ENCODE measurements around the gene RUNX3. TPM values are rescaled to one million over a fixed set of nuclear protein-coding genes. Genes with fewer than 3 reads are reported as not detected.

RUNX3 gene
- total RNA-seq, 1 experiment from 2014 or later, result 1.5 TPM

DNA sequence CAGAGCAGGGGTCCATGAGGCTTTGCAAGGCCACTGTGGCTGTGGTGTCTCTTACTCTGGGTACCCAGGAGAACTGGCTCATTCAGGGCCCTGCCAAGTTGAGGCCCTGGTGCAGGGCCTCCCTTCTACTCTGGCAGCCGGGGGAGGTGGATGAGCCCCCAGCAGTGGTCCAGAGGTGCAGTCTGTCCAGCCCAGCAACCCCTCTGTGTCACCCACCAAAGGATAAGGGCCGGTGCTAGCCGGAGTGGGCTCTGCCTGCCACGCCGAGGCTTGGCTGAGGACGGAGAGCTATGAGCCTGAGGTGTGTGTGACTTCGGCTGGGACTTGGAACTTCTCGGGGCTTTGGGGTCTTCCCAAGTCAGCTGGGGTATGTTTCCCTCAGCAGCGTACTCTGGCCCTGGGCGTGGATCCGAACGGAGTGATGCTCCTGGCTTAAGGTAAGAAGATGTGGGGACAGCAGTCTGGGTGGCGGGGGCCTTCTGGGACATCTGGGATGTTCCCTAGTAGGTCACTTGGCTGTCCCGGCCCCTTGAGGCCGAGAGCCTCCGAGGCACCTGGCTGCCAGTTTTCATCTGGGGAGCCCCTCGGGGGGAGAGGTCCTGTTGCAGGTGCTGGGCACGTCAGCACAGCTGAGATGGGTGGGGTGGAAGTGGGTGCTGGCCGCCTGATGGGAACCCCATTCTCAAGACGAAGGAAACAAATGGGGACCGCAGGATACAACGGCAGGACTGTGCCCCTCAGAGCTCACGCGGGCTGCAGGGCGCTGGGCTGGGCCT, 25.9 kb downstream of the RUNX3 start (continued):
- no peak for TF ChIP-seq ZNF317 (CRISPR knock-in tag; IDR thresholded peaks at IDR 0.05; ENCODE audit: borderline replicate concordance, low read depth)
- no peak for TF ChIP-seq CREB1 (CRISPR knock-in tag; IDR thresholded peaks at IDR 0.05)
- TF ChIP-seq JAZF1 (CRISPR knock-in tag; IDR thresholded peaks at IDR 0.05), result no peak
- TF ChIP-seq ZNF121 (CRISPR knock-in tag; IDR thresholded peaks at IDR 0.05), result no peak
- TF ChIP-seq SMAD4 (CRISPR knock-in tag; IDR thresholded peaks at IDR 0.05), result no peak
- TF ChIP-seq ZNF138 (CRISPR knock-in tag; conservative IDR thresholded peaks at IDR 0.05), result no peak
- TF ChIP-seq, protein P1, sequence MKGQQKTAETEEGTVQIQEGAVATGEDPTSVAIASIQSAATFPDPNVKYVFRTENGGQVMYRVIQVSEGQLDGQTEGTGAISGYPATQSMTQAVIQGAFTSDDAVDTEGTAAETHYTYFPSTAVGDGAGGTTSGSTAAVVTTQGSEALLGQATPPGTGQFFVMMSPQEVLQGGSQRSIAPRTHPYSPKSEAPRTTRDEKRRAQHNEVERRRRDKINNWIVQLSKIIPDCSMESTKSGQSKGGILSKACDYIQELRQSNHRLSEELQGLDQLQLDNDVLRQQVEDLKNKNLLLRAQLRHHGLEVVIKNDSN (CRISPR knock-in tag; IDR thresholded peaks at IDR 0.05), result no peak
- TF ChIP-seq EMX1 (CRISPR knock-in tag; IDR thresholded peaks at IDR 0.05), result no peak
- TF ChIP-seq, protein P2, sequence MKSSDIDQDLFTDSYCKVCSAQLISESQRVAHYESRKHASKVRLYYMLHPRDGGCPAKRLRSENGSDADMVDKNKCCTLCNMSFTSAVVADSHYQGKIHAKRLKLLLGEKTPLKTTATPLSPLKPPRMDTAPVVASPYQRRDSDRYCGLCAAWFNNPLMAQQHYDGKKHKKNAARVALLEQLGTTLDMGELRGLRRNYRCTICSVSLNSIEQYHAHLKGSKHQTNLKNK (CRISPR knock-in tag; IDR thresholded peaks at IDR 0.05), result no peak
- TF ChIP-seq, protein P3, sequence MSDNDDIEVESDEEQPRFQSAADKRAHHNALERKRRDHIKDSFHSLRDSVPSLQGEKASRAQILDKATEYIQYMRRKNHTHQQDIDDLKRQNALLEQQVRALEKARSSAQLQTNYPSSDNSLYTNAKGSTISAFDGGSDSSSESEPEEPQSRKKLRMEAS (CRISPR knock-in tag; IDR thresholded peaks at IDR 0.05), result no peak

DNA sequence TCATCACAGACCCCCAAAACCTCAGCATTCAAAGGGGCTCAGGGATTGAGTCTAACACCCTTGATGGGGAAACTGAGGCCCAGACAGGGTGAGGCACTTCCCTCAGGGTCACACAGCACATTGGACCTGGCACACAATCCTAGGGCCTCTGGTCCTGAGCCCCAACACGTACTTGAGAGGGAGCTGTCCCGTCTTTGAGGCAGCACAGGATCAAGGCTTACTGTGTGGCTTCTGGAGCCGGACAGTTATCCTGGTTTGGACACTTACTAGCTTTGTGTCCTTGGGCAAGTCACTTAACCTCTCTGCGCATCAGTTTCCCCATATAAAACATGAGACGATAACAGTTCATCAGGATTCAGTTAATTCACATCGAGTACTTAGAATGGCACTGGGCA, 26.5 kb downstream of the RUNX3 start:
- H3K36me3 Mint-ChIP-seq, result no peaks in the 10 kb centered on the region
- H3K27ac Mint-ChIP-seq, result no peak overlapping the region
- no peak for DNase-seq (ENCODE audit: low spot score)
- POLR2A ChIA-PET, result no interaction called here
- TF ChIP-seq KAT7 (CRISPR knock-in tag; IDR thresholded peaks at IDR 0.05; ENCODE audit: borderline replicate concordance) (no peak), TEAD4 (CRISPR knock-in tag; IDR thresholded peaks at IDR 0.05) (no peak), ZNF396 (CRISPR knock-in tag; IDR thresholded peaks at IDR 0.05; ENCODE audit: borderline replicate concordance) (no peak), RELA (CRISPR knock-in tag; IDR thresholded peaks at IDR 0.05; ENCODE audit: borderline replicate concordance) (no peak), OVOL2 (CRISPR knock-in tag; IDR thresholded peaks at IDR 0.05; ENCODE audit: borderline replicate concordance) (no peak)
- TF ChIP-seq, protein P4, sequence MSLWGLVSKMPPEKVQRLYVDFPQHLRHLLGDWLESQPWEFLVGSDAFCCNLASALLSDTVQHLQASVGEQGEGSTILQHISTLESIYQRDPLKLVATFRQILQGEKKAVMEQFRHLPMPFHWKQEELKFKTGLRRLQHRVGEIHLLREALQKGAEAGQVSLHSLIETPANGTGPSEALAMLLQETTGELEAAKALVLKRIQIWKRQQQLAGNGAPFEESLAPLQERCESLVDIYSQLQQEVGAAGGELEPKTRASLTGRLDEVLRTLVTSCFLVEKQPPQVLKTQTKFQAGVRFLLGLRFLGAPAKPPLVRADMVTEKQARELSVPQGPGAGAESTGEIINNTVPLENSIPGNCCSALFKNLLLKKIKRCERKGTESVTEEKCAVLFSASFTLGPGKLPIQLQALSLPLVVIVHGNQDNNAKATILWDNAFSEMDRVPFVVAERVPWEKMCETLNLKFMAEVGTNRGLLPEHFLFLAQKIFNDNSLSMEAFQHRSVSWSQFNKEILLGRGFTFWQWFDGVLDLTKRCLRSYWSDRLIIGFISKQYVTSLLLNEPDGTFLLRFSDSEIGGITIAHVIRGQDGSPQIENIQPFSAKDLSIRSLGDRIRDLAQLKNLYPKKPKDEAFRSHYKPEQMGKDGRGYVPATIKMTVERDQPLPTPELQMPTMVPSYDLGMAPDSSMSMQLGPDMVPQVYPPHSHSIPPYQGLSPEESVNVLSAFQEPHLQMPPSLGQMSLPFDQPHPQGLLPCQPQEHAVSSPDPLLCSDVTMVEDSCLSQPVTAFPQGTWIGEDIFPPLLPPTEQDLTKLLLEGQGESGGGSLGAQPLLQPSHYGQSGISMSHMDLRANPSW (CRISPR knock-in tag; conservative IDR thresholded peaks at IDR 0.05; ENCODE audit: low read depth), result no peak
- TF ChIP-seq, protein P5, sequence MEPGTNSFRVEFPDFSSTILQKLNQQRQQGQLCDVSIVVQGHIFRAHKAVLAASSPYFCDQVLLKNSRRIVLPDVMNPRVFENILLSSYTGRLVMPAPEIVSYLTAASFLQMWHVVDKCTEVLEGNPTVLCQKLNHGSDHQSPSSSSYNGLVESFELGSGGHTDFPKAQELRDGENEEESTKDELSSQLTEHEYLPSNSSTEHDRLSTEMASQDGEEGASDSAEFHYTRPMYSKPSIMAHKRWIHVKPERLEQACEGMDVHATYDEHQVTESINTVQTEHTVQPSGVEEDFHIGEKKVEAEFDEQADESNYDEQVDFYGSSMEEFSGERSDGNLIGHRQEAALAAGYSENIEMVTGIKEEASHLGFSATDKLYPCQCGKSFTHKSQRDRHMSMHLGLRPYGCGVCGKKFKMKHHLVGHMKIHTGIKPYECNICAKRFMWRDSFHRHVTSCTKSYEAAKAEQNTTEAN (CRISPR knock-in tag; IDR thresholded peaks at IDR 0.05), result no peak
- TF ChIP-seq, protein P6, sequence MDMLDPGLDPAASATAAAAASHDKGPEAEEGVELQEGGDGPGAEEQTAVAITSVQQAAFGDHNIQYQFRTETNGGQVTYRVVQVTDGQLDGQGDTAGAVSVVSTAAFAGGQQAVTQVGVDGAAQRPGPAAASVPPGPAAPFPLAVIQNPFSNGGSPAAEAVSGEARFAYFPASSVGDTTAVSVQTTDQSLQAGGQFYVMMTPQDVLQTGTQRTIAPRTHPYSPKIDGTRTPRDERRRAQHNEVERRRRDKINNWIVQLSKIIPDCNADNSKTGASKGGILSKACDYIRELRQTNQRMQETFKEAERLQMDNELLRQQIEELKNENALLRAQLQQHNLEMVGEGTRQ (CRISPR knock-in tag; IDR thresholded peaks at IDR 0.05), result no peak
- peaks cover 7% of the 10 kb centered on the region for H3K4me1 Mint-ChIP-seq
- no peak for ATAC-seq
- no peaks in the 10 kb centered on the region for H3K9me3 Mint-ChIP-seq
- H3K27me3 Mint-ChIP-seq (ENCODE audit: low read depth), result no peaks in the 10 kb centered on the region
- no peak overlapping the region for H3K4me3 Mint-ChIP-seq
- CTCF ChIA-PET, result no interaction called here

All from WTC11 (cell line).